ENCODE data around the gene ZNF784. TPM values are rescaled to one million over a fixed set of nuclear protein-coding genes. Genes with fewer than 3 reads are reported as not detected.
A peak's percentile ranks its signal among the peaks of the same experiment; 100 is the strongest.

Gene ZNF784
- total and polyA plus RNA-seq, 9 of the 15 experiments (the other 6 are each of a cell fraction or from before 2014, with no cell fraction given): 0.14 to 6.1 (median 2.1) TPM

DNA sequence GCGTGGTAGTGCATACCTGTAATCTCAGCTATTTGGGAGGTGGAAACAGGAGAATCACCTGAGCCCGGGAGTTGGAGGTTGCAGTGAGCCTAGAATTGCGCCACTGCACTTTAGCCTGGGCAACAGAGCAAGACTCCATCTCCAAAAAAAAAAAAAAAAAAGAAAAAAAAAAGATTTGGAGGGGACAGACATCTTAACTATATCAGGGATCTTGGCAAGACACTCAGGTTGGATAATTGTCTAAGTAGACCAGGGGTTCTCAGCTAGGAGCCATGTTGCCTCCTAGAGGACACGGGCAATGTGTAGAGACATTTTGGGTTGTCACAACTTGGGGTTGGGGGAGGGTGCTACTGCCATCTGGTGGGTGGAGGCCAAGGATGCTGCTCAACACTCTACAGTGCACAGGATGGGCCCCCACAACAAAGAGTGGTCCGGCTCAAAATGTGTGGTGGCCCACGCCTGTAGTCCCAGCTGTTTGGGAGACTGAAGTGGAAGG lies 14.5 kb upstream of the ZNF784 start (continued):
- TF ChIP-seq, protein P1, sequence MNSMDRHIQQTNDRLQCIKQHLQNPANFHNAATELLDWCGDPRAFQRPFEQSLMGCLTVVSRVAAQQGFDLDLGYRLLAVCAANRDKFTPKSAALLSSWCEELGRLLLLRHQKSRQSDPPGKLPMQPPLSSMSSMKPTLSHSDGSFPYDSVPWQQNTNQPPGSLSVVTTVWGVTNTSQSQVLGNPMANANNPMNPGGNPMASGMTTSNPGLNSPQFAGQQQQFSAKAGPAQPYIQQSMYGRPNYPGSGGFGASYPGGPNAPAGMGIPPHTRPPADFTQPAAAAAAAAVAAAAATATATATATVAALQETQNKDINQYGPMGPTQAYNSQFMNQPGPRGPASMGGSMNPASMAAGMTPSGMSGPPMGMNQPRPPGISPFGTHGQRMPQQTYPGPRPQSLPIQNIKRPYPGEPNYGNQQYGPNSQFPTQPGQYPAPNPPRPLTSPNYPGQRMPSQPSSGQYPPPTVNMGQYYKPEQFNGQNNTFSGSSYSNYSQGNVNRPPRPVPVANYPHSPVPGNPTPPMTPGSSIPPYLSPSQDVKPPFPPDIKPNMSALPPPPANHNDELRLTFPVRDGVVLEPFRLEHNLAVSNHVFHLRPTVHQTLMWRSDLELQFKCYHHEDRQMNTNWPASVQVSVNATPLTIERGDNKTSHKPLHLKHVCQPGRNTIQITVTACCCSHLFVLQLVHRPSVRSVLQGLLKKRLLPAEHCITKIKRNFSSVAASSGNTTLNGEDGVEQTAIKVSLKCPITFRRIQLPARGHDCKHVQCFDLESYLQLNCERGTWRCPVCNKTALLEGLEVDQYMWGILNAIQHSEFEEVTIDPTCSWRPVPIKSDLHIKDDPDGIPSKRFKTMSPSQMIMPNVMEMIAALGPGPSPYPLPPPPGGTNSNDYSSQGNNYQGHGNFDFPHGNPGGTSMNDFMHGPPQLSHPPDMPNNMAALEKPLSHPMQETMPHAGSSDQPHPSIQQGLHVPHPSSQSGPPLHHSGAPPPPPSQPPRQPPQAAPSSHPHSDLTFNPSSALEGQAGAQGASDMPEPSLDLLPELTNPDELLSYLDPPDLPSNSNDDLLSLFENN (IDR thresholded peaks at IDR 0.05; ENCODE audit: low read depth in 2 of 2, low read length in 2 of 2): 0 out of 4 replicates have a peak, but pooled peaks of 1 of the 2 experiments have one; percentile 32
- 0 out of 2 replicates have a peak, but pooled peaks have one; percentile 32 for TF ChIP-seq CREM (IDR thresholded peaks at IDR 0.05; ENCODE audit: low read depth)
- peak; percentile 65 for TF ChIP-seq BCOR (IDR thresholded peaks at IDR 0.05)
- TF ChIP-seq RAD51 (IDR thresholded peaks at IDR 0.05; ENCODE audit: borderline replicate concordance, low read depth): no peak
- peak in 2 of 3 experiments; percentile 61 to 82 for TF ChIP-seq YY1 (IDR thresholded peaks at IDR 0.05; ENCODE audit: borderline replicate concordance in 1 of 3, control insufficient read depth in 1 of 3, extremely low read depth in 1 of 3, insufficient read depth in 3 of 3, insufficient read length in 1 of 3, insufficient replicate concordance in 2 of 3, low read depth in 1 of 3, low read length in 2 of 3)
- TF ChIP-seq FOXM1 (IDR thresholded peaks at IDR 0.05; ENCODE audit: low read depth): 0 out of 2 replicates have a peak, but pooled peaks have one; percentile 20
- no peak for TF ChIP-seq FOXM1 (CRISPR knock-in tag; IDR thresholded peaks at IDR 0.05; ENCODE audit: low read depth)
- TF ChIP-seq, protein P2, sequence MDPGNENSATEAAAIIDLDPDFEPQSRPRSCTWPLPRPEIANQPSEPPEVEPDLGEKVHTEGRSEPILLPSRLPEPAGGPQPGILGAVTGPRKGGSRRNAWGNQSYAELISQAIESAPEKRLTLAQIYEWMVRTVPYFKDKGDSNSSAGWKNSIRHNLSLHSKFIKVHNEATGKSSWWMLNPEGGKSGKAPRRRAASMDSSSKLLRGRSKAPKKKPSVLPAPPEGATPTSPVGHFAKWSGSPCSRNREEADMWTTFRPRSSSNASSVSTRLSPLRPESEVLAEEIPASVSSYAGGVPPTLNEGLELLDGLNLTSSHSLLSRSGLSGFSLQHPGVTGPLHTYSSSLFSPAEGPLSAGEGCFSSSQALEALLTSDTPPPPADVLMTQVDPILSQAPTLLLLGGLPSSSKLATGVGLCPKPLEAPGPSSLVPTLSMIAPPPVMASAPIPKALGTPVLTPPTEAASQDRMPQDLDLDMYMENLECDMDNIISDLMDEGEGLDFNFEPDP (CRISPR knock-in tag; IDR thresholded peaks at IDR 0.05): no peak
- peak; percentile 93 for TF ChIP-seq CC2D1A (IDR thresholded peaks at IDR 0.05)
- no peak for TF ChIP-seq ZNF586 (CRISPR knock-in tag; conservative IDR thresholded peaks at IDR 0.05)
- TF ChIP-seq CHCHD3 (CRISPR knock-in tag; IDR thresholded peaks at IDR 0.05): no peak
- no peak for TF ChIP-seq ZNF134 (CRISPR knock-in tag; conservative IDR thresholded peaks at IDR 0.05)
- peak; percentile 47; the same call in 1 of the 2 replicates for TF ChIP-seq MYC (IDR thresholded peaks at IDR 0.05; ENCODE audit: low read depth, low read length)
- TF ChIP-seq MYC (CRISPR knock-in tag; IDR thresholded peaks at IDR 0.05; ENCODE audit: borderline replicate concordance, low read depth): no peak
- TF ChIP-seq, protein P3, sequence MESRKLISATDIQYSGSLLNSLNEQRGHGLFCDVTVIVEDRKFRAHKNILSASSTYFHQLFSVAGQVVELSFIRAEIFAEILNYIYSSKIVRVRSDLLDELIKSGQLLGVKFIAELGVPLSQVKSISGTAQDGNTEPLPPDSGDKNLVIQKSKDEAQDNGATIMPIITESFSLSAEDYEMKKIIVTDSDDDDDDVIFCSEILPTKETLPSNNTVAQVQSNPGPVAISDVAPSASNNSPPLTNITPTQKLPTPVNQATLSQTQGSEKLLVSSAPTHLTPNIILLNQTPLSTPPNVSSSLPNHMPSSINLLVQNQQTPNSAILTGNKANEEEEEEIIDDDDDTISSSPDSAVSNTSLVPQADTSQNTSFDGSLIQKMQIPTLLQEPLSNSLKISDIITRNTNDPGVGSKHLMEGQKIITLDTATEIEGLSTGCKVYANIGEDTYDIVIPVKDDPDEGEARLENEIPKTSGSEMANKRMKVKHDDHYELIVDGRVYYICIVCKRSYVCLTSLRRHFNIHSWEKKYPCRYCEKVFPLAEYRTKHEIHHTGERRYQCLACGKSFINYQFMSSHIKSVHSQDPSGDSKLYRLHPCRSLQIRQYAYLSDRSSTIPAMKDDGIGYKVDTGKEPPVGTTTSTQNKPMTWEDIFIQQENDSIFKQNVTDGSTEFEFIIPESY (CRISPR knock-in tag; IDR thresholded peaks at IDR 0.05): peak; percentile 70; the same call in 1 of the 2 replicates
- 0 out of 4 replicates have a peak, but pooled peaks of 1 of the 2 experiments have one; percentile 9 for TF ChIP-seq TRIM24 (IDR thresholded peaks at IDR 0.05)
- 0 out of 2 replicates have a peak, but pooled peaks have one; percentile 14 for TF ChIP-seq SMC3 (conservative IDR thresholded peaks at IDR 0.05; ENCODE audit: insufficient read depth, low read depth, low read length)
- peak in 1 of 2 experiments; percentile 71; a peak in 2 of 4 replicates for TF ChIP-seq MAZ (CRISPR knock-in tag; conservative IDR thresholded peaks at IDR 0.05 in 1 of 2, IDR thresholded peaks at IDR 0.05 in 1 of 2)
- no peak for TF ChIP-seq SRSF7 (optimal IDR thresholded peaks at IDR 0.05; ENCODE audit: low read depth, low read length)
- TF ChIP-seq LCOR (CRISPR knock-in tag; IDR thresholded peaks at IDR 0.05): peak; percentile 72

Measured in K562 (cell line).